SK-N-SH treated with all-trans-retinoic acid at 6 μM for 48 hours (cell line): ENCODE data around the gene DTX1.
"Not testable (repeated sequence)": the region's sequence is repeated elsewhere in the genome, so short reads cannot be mapped to it uniquely, and the experiment has no call there.

ENCODE experiments used
- ARNTL ChIP-seq: fragments of 450-650 bp; formaldehyde crosslinking; IDR thresholded peaks from 2 replicates; pipeline ENCODE4 v1.5.0; 2020; ENCODE audit warnings: low read depth, mild to moderate bottlenecking, moderate library complexity, borderline replicate concordance
- BACH2 ChIP-seq: fragments of 250-450 bp; sonication (Bioruptor Pico); IDR thresholded peaks from 2 replicates; pipeline ENCODE4 v1.9.0; 2021; ENCODE audit warnings: mild to moderate bottlenecking, borderline replicate concordance
- CSRNP3 ChIP-seq: fragments of 250-450 bp; sonication (Bioruptor Pico); IDR thresholded peaks from 2 replicates; pipeline ENCODE4 v1.5.1; 2021; ENCODE audit warnings: mild to moderate bottlenecking, moderate library complexity
- ESRRG ChIP-seq: fragments of 250-450 bp; sonication (Bioruptor Pico); IDR thresholded peaks from 2 replicates; pipeline ENCODE4 v1.6.1; 2021; ENCODE audit warnings: mild to moderate bottlenecking
- PATZ1 ChIP-seq: fragments of 250-450 bp; sonication (Bioruptor Pico); IDR thresholded peaks from 2 replicates; pipeline ENCODE4 v1.8.0; 2020; ENCODE audit warnings: mild to moderate bottlenecking, moderate library complexity, borderline replicate concordance
- SNAI2 ChIP-seq: fragments of 250-450 bp; sonication (Bioruptor Pico); IDR thresholded peaks from 2 replicates; pipeline ENCODE4 v1.5.0; 2020; ENCODE audit warnings: mild to moderate bottlenecking, moderate library complexity
- TCF4 ChIP-seq: fragments of 250-450 bp; sonication (Bioruptor Pico); IDR thresholded peaks from 2 replicates; pipeline ENCODE4 v1.8.0; 2021; ENCODE audit warnings: mild to moderate bottlenecking, moderate library complexity, borderline replicate concordance
- ZFP3 ChIP-seq: fragments of 250-450 bp; sonication (Bioruptor Pico); IDR thresholded peaks from 2 replicates; pipeline ENCODE4 v1.5.0; 2020; ENCODE audit warnings: mild to moderate bottlenecking, moderate library complexity
- ZFP30 ChIP-seq: fragments of 450-650 bp; formaldehyde crosslinking; IDR thresholded peaks from 2 replicates; pipeline ENCODE4 v1.5.0; 2022; ENCODE audit warnings: mild to moderate bottlenecking, moderate library complexity
- ZNF565 ChIP-seq: fragments of 450-650 bp; formaldehyde crosslinking; conservative IDR thresholded peaks from 2 replicates; pipeline ENCODE4 v1.5.0; 2020; ENCODE audit warnings: low read depth, mild to moderate bottlenecking, moderate library complexity
- ZNF70 ChIP-seq: fragments of 450-650 bp; formaldehyde crosslinking; IDR thresholded peaks from 2 replicates; pipeline ENCODE4 v1.5.0; 2020; ENCODE audit warnings: mild to moderate bottlenecking, moderate library complexity

- not testable (repeated sequence) for TF ChIP-seq PATZ1 (CRISPR knock-in tag); TCF4 (CRISPR knock-in tag); ESRRG (CRISPR knock-in tag); ZNF565 (CRISPR knock-in tag); SNAI2 (CRISPR knock-in tag); ZFP30; BACH2 (CRISPR knock-in tag); ZFP3; ZNF70 (CRISPR knock-in tag); CSRNP3 (CRISPR knock-in tag); ARNTL (CRISPR knock-in tag)
Measured at GRCh38 chr12:113117684-113118083, 61.2 kb downstream of the DTX1 start.
